ENCODE results near the gene TRIM29.

- TF ChIP-seq CTCF (IDR thresholded peaks at IDR 0.05) (no peak), POLR2A (IDR thresholded peaks at IDR 0.05) (no peak)
Observed at GRCh38 chr11:120182372-120182771, 44.5 kb upstream of the TRIM29 start.
